ENCODE measurements around the gene SULT4A1.

SULT4A1 gene

GRCh38 chr22:43776081-43776670 lies 86.1 kb downstream of the SULT4A1 start:
- TF ChIP-seq TAF1 (IDR thresholded peaks at IDR 0.05; ENCODE audit: borderline replicate concordance, insufficient read depth, low read length) (no peak), POLR2AphosphoS5 (IDR thresholded peaks at IDR 0.05; ENCODE audit: low read depth, low read length) (no peak), FOXP2 (optimal IDR thresholded peaks at IDR 0.05; ENCODE audit: borderline replicate concordance, extremely low read depth, extremely low read length, insufficient read depth) (no peak), SIN3A (IDR thresholded peaks at IDR 0.05; ENCODE audit: borderline replicate concordance, insufficient read depth, low read length) (no peak)
- TF ChIP-seq, protein P1, sequence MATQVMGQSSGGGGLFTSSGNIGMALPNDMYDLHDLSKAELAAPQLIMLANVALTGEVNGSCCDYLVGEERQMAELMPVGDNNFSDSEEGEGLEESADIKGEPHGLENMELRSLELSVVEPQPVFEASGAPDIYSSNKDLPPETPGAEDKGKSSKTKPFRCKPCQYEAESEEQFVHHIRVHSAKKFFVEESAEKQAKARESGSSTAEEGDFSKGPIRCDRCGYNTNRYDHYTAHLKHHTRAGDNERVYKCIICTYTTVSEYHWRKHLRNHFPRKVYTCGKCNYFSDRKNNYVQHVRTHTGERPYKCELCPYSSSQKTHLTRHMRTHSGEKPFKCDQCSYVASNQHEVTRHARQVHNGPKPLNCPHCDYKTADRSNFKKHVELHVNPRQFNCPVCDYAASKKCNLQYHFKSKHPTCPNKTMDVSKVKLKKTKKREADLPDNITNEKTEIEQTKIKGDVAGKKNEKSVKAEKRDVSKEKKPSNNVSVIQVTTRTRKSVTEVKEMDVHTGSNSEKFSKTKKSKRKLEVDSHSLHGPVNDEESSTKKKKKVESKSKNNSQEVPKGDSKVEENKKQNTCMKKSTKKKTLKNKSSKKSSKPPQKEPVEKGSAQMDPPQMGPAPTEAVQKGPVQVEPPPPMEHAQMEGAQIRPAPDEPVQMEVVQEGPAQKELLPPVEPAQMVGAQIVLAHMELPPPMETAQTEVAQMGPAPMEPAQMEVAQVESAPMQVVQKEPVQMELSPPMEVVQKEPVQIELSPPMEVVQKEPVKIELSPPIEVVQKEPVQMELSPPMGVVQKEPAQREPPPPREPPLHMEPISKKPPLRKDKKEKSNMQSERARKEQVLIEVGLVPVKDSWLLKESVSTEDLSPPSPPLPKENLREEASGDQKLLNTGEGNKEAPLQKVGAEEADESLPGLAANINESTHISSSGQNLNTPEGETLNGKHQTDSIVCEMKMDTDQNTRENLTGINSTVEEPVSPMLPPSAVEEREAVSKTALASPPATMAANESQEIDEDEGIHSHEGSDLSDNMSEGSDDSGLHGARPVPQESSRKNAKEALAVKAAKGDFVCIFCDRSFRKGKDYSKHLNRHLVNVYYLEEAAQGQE (IDR thresholded peaks at IDR 0.05; ENCODE audit: insufficient read depth in 1 of 2, low read depth in 2 of 2, low read length in 2 of 2): no peak

Data from PFSK-1 (cell line).